Heart right ventricle (tissue), 16 donors: ENCODE data around the gene IFIT2. TPM values are rescaled to one million over a fixed set of nuclear protein-coding genes. Genes with fewer than 3 reads are reported as not detected.

Experiments used
- ATAC-seq, 8 donors: fragments of 200-7000 bp; cut with Tn5 transposase; one replicate each; pipeline ENCODE4 v1.9.1; 2020; ENCODE audit warnings: mild to moderate bottlenecking in 8 of 8, moderate library complexity in 8 of 8, moderate number of reproducible peaks in 1 of 8
- DNase-seq, 2 donors: peaks; one replicate each; pipeline ENCODE4 v3.0.0-alpha.2; 2020
- H3K27ac ChIP-seq, 10 donors: fragments of 200-600 bp; sonication (generic) in 2 of 10; one replicate each; pipeline versions ENCODE4 v1.5.0 to v1.8.0; 2020 to 2022; ENCODE audit warnings: mild to moderate bottlenecking in 3 of 10
- H3K27me3 ChIP-seq, 7 donors: fragments of 200-600 bp; one replicate each; pipeline ENCODE4 v1.8.0; 2021 to 2022; ENCODE audit warnings: mild to moderate bottlenecking in 2 of 7
- H3K36me3 ChIP-seq, 9 donors: fragments of 200-600 bp; sonication (generic) in 1 of 9; one replicate each; pipeline versions ENCODE4 v1.5.0 to v1.8.0; 2020 to 2022; ENCODE audit warnings: mild to moderate bottlenecking in 2 of 9
- H3K4me1 ChIP-seq, 9 donors: fragments of 200-600 bp; sonication (generic) in 1 of 9; one replicate each; pipeline versions ENCODE4 v1.5.0 to v1.8.0; 2020 to 2022; ENCODE audit warnings: mild to moderate bottlenecking in 4 of 9
- H3K4me3 ChIP-seq, 10 donors: fragments of 200-600 bp; sonication (generic) in 2 of 10; one replicate each; pipeline versions ENCODE4 v1.5.0 to v1.8.0; 2020 to 2022; ENCODE audit warnings: mild to moderate bottlenecking in 7 of 10, moderate library complexity in 2 of 10
- H3K9me3 ChIP-seq, 11 donors: fragments of 200-600 bp in 10 of 11; sonication (generic) in 2 of 11; one replicate each; pipeline versions ENCODE4 v1.5.0 to v1.8.0; 2013 to 2022; ENCODE audit warnings: mild to moderate bottlenecking in 2 of 11, control low read depth in 1 of 11, moderate library complexity in 1 of 11
- WGBS, 2 donors: extraction: QIAGEN DNeasy Blood & Tissue Kit; methylation state at CpG; one replicate each; pipeline ENCODE4 v1.1.7; 2013; ENCODE audit warnings: inconsistent platforms in 1 of 2; 5-methylcytosine and 5-hydroxymethylcytosine counted together
- intact Hi-C, 10 donors: fragments of 100-400 bp; cut with DNase I; formaldehyde crosslinking; loops; one replicate each; pipeline versions ENCODE4 v1.11.1 to v1.14.2; 2022
- polyA plus RNA-seq, 2 donors: library from polyadenylated mRNA; stranded (reverse); fragments of 200-250 nt; gene quantifications; one replicate each; pipeline ENCODE4 v1.2.3, GENCODE V29; 2013
- total RNA-seq, 10 donors: library from RNA; stranded (reverse); fragmentation: NEBNext Ultra II Directional in 3 of 10; extraction: Animal tissue kit (Norgen Biotek cat#: 25700) in 3 of 10; gene quantifications; one replicate each; pipeline versions ENCODE4 v1.2.1 to v1.2.4, GENCODE V29; 2021 to 2023
- TF ChIP-seq, protein P1 (sequence below), 9 donors: fragments of 200-600 bp; sonication (generic) in 2 of 9; IDR thresholded peaks; one replicate each; pipeline versions ENCODE4 v1.5.0 to v1.8.0; 2021 to 2022; ENCODE audit warnings: antibody characterized with exemption in 9 of 9, mild to moderate bottlenecking in 5 of 9, moderate library complexity in 1 of 9
- donor health status: Arrhythmogenic right ventricular cardiomyopathy.
- donor health status: ischemic (EF 13 %, LVEDD 7.1; RV severe dilation, severe dysfunction).
- donor health status: healthy with polysubstance abuse.
- donor health status: DM: no; HTN: yes; CAD: no.
- donor health status: DM: no; HTN: no; CAD: no.
- donor health status: ischemic (EF 25% LVEDD 6.9; RV normal size, moderate dysfunction).
- donor health status: ischemic (EF 25% LVEDD 5.7; RV mildly dilated, moderate dysfunction).
- donor health status: healthy.
- donor health status: DM: yes; HTN: yes; CAD: no.
- donor health status: Ischemic cardiomyopathy.
- donor health status: ischemic (EF 35%, LVEDD 5.7; RV mildly dilated, moderate dysfunction).
- donor health status: nonischemic (EF 11% LVEDD 7.7; RV severe dilation, severe dysfunction).
- donor health status: DM: yes; HTN: yes; CAD: no.
- donor health status: PGD.
- donor health status: ischemic (EF 29% LVEDD 5.4; RV normal size, mild dysfunction).
- donor health status: nonischemic (EF 23%, LVEDD 6.1; RV moderate dilation, normal function).

IFIT2 gene
- total and polyA plus RNA-seq, 12 donors: 1.8 to 24.4 (median 6.1) TPM

DNA sequence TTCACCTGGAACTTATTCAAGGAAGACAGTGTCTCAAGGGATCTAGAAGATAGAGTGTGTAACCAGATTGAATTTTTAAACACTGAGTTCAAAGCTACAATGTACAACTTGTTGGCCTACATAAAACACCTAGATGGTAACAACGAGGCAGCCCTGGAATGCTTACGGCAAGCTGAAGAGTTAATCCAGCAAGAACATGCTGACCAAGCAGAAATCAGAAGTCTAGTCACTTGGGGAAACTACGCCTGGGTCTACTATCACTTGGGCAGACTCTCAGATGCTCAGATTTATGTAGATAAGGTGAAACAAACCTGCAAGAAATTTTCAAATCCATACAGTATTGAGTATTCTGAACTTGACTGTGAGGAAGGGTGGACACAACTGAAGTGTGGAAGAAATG is 36.9 kb downstream of the IFIT2 start:
- 95 to 96% methylated on average over 3 of the region's 3 CpGs for WGBS, 2 donors
- TF ChIP-seq, protein P1, sequence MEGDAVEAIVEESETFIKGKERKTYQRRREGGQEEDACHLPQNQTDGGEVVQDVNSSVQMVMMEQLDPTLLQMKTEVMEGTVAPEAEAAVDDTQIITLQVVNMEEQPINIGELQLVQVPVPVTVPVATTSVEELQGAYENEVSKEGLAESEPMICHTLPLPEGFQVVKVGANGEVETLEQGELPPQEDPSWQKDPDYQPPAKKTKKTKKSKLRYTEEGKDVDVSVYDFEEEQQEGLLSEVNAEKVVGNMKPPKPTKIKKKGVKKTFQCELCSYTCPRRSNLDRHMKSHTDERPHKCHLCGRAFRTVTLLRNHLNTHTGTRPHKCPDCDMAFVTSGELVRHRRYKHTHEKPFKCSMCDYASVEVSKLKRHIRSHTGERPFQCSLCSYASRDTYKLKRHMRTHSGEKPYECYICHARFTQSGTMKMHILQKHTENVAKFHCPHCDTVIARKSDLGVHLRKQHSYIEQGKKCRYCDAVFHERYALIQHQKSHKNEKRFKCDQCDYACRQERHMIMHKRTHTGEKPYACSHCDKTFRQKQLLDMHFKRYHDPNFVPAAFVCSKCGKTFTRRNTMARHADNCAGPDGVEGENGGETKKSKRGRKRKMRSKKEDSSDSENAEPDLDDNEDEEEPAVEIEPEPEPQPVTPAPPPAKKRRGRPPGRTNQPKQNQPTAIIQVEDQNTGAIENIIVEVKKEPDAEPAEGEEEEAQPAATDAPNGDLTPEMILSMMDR (IDR thresholded peaks at IDR 0.05): no peak
- no peaks in the 10 kb centered on the region for H3K27me3 ChIP-seq
- intact Hi-C loops: no loop called here
- peaks cover 0 to 54% (median 30%) of the 10 kb centered on the region in 9 donors for H3K36me3 ChIP-seq
- H3K4me1 ChIP-seq: peaks cover 0 to 73% (median 32%) of the 10 kb centered on the region in 9 donors
- no peaks in the 10 kb centered on the region for H3K9me3 ChIP-seq
- ATAC-seq (no peak), DNase-seq (no peak)
- H3K27ac ChIP-seq: no peak overlapping the region
- no peak overlapping the region for H3K4me3 ChIP-seq

DNA sequence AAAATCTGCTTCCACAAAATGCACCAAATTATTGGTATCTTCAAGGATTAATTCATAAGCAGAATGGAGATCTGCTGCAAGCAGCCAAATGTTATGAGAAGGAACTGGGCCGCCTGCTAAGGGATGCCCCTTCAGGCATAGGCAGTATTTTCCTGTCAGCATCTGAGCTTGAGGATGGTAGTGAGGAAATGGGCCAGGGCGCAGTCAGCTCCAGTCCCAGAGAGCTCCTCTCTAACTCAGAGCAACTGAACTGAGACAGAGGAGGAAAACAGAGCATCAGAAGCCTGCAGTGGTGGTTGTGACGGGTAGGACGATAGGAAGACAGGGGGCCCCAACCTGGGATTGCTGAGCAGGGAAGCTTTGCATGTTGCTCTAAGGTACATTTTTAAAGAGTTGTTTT is 38.0 kb downstream of the IFIT2 start:
- H3K4me1 ChIP-seq: peaks cover 0 to 71% (median 25%) of the 10 kb centered on the region in 9 donors
- intact Hi-C loops: no loop called here
- ATAC-seq: no peak
- no peak for DNase-seq
- WGBS, 2 donors: 90 to 96% methylated on average over 4 of the region's 4 CpGs
- H3K27me3 ChIP-seq: no peaks in the 10 kb centered on the region
- H3K27ac ChIP-seq: no peak overlapping the region
- no peaks in the 10 kb centered on the region for H3K9me3 ChIP-seq
- H3K4me3 ChIP-seq: no peak overlapping the region
- peaks cover 0 to 54% (median 30%) of the 10 kb centered on the region in 9 donors for H3K36me3 ChIP-seq
- TF ChIP-seq, protein P1 (IDR thresholded peaks at IDR 0.05): no peak

DNA sequence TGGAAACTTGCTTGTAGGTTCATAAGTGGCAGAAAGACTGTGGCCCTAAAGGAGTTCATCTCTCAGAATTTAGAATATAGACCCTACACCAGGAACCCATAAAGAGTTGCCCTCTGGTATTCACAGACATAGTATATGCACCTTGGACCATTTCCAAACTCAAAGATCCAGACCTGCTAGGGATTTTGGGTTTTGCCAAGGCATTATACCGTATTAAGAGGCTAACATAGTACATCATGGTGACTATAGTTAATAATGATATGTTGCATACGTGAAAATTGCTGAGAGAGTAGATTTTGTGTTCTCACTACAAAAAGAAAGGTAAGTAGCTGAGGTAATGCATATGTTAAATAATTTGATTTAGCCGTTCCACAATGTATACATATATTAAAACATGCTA is 39.8 kb downstream of the IFIT2 start:
- peaks cover 0 to 67% (median 27%) of the 10 kb centered on the region in 9 donors for H3K4me1 ChIP-seq
- H3K4me3 ChIP-seq: no peak overlapping the region
- no peak overlapping the region for H3K27ac ChIP-seq
- no peak for ATAC-seq
- intact Hi-C loops: no loop called here
- 93 to 95% methylated on average over 3 of the region's 3 CpGs for WGBS, 2 donors
- H3K9me3 ChIP-seq: no peaks in the 10 kb centered on the region
- H3K36me3 ChIP-seq: peaks cover 0 to 53% (median 30%) of the 10 kb centered on the region in 9 donors
- TF ChIP-seq, protein P1 (IDR thresholded peaks at IDR 0.05): no peak
- DNase-seq: no peak
- no peaks in the 10 kb centered on the region for H3K27me3 ChIP-seq

DNA sequence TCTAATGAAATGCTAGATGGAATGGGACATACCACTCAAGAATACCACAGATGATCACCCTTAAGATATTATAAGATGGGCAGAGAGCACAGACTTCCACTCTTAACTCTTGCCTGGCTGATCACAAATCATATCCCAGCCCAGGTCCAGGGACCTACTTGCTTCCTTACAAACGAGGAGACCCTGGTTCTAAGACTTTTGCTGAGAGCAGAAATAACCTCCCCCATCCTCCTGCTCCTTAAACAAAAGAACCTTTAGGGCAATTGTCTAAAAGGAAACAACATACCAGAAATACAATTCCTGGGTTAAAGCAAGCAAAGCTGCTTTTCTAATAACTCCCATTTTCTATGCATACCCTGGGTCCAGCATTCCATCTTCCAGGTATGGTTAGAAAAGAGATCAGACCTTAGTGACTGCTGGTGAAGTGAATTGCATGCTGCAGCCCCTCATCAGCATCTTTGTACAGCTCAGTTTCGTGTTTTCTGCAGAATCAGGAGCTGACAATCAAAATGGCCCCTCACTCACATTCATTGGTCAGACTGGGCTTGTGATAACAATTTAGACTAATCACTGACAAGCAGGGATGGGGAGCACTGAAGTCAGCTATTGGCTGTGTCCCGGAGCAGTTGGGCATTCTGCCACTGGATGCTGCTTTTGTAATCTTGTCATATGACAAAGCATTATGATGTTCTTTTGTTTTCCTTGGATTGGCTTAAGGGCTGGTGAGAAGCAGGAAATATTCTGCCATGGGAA is 40.5 kb downstream of the IFIT2 start:
- TF ChIP-seq, protein P1 (IDR thresholded peaks at IDR 0.05): no peak
- intact Hi-C loops: no loop called here
- ATAC-seq (peak in 4 of 8 donors; percentile 25 to 56 (median 44)), DNase-seq (peak; percentile 33 to 64)
- H3K4me1 ChIP-seq: peaks cover 4 to 72% (median 27%) of the 10 kb centered on the region in 9 donors
- H3K36me3 ChIP-seq: peaks cover 0 to 45% (median 30%) of the 10 kb centered on the region in 9 donors
- no peaks in the 10 kb centered on the region for H3K27me3 ChIP-seq
- H3K27ac ChIP-seq: peak overlapping the region in 4 of 10 donors; percentile 2 to 55 (median 29)
- H3K4me3 ChIP-seq: no peak overlapping the region
- no peaks in the 10 kb centered on the region for H3K9me3 ChIP-seq
- 51 to 60% methylated on average over 3 of the region's 3 CpGs for WGBS, 2 donors
